NOMO-1 treated with dmso at 0.1 percent for 144 hours (cell line): ENCODE results near the gene CLTRN.

Source experiments
- DNase-seq: peaks from one replicate; lab custom pipeline; 2025; ENCODE audit not compliant: unreplicated experiment; lab: John Stamatoyannopoulos, UW

Gene CLTRN

DNA sequence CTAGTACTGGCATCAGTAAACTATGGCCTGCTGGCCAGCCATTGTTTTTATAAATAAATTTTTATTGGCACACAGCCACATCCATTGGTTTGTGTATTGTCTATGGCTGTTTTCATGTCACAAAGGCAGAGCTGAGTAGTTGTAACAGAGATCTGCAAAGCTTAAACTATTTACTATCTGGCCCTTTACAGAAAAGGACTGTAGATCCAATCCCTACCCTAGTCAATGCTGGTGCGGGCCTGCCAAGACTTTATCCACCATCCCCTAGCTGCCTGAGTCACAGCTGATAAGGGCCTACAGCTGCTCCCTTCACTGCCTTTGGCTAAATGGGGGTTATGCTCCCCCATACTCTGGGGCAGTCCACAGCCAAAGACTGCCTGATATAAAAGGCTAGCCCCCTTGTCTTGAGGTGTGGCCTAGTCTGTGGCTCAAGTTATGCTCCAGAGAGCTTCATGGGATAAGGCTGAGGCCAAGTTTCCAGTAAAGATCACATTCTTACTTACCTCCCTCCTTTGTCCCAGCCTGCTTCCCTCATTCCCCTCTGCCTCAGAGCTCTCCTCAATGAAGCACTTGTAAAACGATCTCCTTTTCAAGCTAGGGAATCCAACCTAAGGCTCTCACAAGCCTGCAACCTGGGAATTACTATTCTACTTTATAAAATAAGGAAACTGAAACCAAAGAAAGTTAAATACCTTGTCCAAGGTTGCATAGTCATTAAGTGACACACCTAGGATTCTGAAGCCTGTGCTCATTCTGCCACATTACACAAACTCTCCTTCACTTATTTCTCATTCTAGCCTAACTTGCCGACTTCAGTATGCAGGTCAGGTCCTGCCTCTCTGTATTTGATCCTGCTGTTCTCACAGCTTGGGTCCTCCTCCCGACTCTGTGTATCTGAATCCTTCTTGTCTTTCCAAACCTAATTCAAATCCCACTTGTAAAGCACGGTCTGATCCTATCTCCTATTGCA, 84.5 kb downstream of the CLTRN start:
- no peak for DNase-seq
